A549 (cell line): ENCODE results near the gene FSTL5.

Experiments used
- CHD4 ChIP-seq: fragments of 200-600 bp; sonication (generic); IDR thresholded peaks from 2 replicates; pipeline ENCODE4 v1.6.1; 2016; ENCODE audit warnings: antibody characterized with exemption, mild to moderate bottlenecking, borderline replicate concordance
- FOXS1 ChIP-seq: fragments of 250-450 bp; sonication (Bioruptor Pico); IDR thresholded peaks from 2 replicates; pipeline ENCODE4 v1.5.0; 2020; ENCODE audit warnings: mild to moderate bottlenecking, moderate library complexity
- HOXA7 ChIP-seq: fragments of 250-450 bp; sonication (Bioruptor Pico); IDR thresholded peaks from 2 replicates; pipeline ENCODE4 v1.5.0; 2020; ENCODE audit warnings: mild to moderate bottlenecking, moderate library complexity
- RFX5 ChIP-seq: fragments of 450-650 bp; IDR thresholded peaks from 2 replicates; pipeline ENCODE4 v1.7.1; 2014; ENCODE audit warnings: antibody characterized with exemption, mild to moderate bottlenecking, moderate library complexity
- TF ChIP-seq, protein P1 (sequence below): fragments of >200 bp; sonication (Bioruptor Twin); formaldehyde crosslinking; IDR thresholded peaks from 3 replicates; pipeline ENCODE4 v1.5.1; 2016

DNA sequence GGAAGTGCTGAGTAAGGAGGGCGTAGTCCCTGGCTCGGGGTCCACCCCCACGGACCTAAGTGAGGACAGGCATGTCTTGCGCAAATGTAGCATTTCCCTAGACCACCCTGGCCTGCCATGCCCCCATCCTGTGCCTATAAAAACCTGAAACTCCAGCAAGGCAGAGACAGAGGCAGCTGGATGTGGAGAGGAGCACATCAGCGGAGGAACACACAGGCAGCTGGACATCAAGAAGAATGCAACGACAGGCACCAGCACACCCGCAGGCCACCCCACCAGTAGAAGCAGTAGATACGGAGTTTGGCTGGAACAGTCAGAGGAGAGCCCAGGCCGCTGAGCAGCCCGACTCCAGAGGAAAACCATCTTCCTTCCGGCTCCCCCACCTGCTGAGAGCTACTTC, 345.9 kb downstream of the FSTL5 start:
- TF ChIP-seq, protein P1, sequence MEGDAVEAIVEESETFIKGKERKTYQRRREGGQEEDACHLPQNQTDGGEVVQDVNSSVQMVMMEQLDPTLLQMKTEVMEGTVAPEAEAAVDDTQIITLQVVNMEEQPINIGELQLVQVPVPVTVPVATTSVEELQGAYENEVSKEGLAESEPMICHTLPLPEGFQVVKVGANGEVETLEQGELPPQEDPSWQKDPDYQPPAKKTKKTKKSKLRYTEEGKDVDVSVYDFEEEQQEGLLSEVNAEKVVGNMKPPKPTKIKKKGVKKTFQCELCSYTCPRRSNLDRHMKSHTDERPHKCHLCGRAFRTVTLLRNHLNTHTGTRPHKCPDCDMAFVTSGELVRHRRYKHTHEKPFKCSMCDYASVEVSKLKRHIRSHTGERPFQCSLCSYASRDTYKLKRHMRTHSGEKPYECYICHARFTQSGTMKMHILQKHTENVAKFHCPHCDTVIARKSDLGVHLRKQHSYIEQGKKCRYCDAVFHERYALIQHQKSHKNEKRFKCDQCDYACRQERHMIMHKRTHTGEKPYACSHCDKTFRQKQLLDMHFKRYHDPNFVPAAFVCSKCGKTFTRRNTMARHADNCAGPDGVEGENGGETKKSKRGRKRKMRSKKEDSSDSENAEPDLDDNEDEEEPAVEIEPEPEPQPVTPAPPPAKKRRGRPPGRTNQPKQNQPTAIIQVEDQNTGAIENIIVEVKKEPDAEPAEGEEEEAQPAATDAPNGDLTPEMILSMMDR = no peak
- TF ChIP-seq RFX5 = no peak
- no peak for TF ChIP-seq CHD4
- no peak for TF ChIP-seq FOXS1 (CRISPR knock-in tag)
- no peak for TF ChIP-seq HOXA7 (CRISPR knock-in tag)
